Hippocampal formation (tissue), 2 donors: ENCODE measurements around the gene ATRNL1.

ENCODE experiments used
- DNase-seq, 2 donors: peaks; one replicate each; lab custom pipeline; 2025; lab: John Stamatoyannopoulos, UW

Gene ATRNL1

DNA sequence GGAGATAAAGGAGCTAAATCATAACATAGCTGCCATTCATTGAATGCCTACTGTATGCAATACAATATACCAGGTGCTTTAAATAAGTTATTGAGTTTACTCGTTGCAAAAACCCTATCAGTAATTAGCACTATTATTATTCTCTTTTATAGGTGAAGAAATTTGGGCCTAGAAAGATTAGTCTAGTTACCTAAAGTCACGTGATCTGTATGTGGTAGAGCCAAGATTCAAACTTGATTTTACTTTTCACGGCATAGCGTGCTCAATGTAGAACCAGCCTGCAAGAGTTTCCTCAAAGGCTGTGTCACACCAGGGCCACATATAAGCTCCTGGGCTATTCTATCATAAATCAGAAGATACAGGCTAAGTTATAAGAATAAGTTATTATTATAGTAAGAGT lies 740.0 kb downstream of the ATRNL1 start:
- DNase-seq, result no peak

GRCh38 chr10:115844591-115844990 lies 751.4 kb downstream of the ATRNL1 start:
- no peak for DNase-seq

- DNase-seq, result no peak
Measured at GRCh38 chr10:115845921-115846320, 752.8 kb downstream of the ATRNL1 start.

DNA sequence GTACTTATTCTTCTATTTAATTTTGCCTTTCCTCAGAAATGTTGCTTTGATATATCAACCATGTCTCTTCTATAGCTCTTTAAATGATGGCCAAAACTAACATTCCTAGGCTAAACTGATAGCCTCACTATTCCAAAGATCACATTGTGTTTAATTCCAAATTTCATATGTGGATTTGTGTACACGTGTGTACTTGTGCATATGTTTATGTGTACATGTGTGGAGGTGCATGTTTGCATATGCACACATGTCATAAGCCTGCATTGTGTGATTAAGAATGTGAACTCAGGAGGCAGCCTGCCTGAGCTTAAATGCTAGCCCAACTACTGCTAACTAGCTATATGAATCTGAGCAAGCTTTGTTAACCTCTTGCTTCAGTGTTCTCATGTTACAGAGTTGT lies 753.4 kb downstream of the ATRNL1 start:
- DNase-seq, result no peak

- DNase-seq, result no peak
Measured at GRCh38 chr10:115849197-115849596, 756.0 kb downstream of the ATRNL1 start.

DNA sequence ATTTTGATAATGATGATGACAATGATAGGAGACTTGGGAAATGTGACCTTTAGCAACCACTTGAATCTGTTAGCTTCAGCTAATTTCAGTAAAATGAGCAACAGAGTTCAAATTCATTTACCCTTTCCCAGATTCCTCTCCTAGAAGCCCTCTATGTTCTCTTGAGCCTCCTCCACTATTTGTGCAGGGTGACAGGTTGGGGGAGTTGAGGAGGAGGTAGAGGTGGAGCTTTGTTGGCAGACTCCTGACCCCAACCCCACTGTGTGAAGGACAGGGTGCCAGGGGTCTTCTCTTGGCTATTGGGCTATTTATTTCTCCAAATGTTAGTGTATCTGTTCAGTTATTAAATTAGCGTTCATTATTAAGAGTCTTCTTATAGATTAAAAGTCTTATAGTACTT lies 757.5 kb downstream of the ATRNL1 start:
- no peak for DNase-seq

- no peak for DNase-seq
Measured at GRCh38 chr10:115851695-115852094, 758.5 kb downstream of the ATRNL1 start.

GRCh38 chr10:115854740-115855435 lies 761.7 kb downstream of the ATRNL1 start:
- DNase-seq, result no peak

GRCh38 chr10:115856580-115856979 lies 763.4 kb downstream of the ATRNL1 start:
- DNase-seq, result no peak

DNA sequence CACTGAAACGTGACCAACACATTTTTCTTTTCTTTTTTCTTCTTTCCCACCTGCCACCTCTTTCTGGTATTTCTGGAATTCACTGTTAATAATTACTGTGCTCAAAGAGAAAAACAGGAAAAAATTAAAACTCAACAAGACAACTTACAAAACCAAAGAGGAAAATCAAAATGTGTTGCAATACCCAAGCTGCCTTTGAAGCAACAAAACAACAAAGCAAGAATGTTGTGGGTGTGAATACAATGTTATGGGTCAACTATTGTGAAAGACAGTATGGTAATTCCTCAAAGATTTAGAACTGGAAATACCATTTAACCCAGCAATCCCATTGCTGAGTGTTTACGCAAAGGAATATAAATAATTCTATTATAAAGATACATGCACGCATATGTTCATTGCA lies 764.7 kb downstream of the ATRNL1 start:
- no peak for DNase-seq

GRCh38 chr10:115860182-115861107 lies 767.3 kb downstream of the ATRNL1 start:
- no peak for DNase-seq

DNA sequence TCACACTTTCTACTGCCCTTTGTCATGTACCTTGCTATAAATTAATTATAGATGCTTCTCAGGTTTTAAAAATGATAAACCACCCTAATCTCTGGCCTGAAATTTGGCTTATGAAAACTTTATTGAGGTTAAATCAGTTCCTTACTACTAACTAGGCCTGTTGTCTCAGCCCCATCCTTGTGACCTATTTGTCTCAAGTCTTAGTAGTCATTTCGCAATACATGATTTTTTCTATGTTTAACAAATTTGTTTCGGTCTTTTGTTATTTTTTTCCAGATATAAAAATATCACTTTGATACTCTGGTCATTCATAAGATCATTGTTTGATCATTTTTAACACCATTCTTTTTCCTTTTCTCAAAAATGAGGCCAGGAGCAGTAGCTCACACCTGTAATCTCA lies 768.3 kb downstream of the ATRNL1 start:
- no peak for DNase-seq

GRCh38 chr10:115861864-115862263 lies 768.7 kb downstream of the ATRNL1 start:
- no peak for DNase-seq

GRCh38 chr10:115866174-115866573 lies 773.0 kb downstream of the ATRNL1 start:
- DNase-seq, result no peak

- no peak for DNase-seq
Measured at GRCh38 chr10:115866691-115867090, 773.5 kb downstream of the ATRNL1 start.

- DNase-seq, result no peak
Measured at GRCh38 chr10:115867305-115867704, 774.1 kb downstream of the ATRNL1 start.

- no peak for DNase-seq
Measured at GRCh38 chr10:115871855-115872254, 778.7 kb downstream of the ATRNL1 start.

DNA sequence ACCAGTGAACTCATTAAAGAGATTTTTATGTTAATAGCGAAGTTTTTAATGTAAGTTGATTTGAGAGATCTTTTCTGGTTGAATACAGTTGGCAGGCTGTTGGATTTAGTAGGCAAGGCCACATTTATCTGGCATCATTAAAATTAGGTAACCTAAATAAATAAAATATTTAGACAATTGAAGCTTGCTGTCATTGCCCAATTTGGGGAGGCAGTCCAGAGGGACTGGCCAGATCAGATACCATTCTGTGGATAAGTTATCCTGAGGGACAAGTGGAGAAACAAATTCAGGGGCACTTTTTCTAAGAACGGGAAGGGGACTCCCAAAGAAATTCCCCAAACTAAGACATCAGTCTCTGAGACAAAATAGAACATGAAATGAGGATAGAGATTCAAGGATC lies 782.0 kb downstream of the ATRNL1 start:
- DNase-seq, result no peak

DNA sequence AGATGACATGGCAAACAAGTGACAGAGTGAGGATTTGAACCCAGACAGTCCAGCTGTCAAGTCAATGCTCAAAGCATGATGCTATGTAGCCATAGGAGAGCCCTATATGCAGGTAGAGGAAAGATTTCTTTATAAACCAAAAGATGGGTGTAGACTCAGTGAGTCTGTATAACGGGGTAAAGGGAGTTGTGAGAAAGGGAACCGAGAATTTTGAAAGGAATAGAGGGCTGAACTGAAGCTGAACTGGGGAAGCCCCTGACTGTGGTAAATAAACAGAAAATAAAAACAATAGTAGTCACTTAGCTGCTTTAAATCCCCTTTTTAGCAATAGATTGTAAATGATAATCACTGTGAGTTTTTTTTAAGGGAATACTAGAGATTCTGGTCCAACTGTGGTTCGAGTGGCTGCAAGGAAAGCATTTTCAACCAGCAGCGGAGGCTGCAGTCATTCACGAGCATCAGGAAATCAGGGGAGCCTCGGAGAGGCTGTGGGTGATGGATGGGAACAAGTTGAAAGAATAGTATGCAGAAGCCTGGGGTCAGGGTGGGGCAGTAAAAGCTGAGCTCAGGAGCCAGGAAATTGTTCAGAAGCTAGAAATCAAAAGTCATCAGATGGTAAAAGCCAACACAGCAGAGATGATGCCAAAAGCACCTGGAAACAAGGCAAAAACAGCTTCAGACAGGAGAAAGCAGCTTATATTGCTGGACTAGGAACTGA lies 786.4 kb downstream of the ATRNL1 start:
- DNase-seq, result no peak

GRCh38 chr10:115882021-115882420 lies 788.9 kb downstream of the ATRNL1 start:
- no peak for DNase-seq

- no peak for DNase-seq
Measured at GRCh38 chr10:115883372-115883771, 790.2 kb downstream of the ATRNL1 start.

- no peak for DNase-seq
Measured at GRCh38 chr10:115884331-115884730, 791.2 kb downstream of the ATRNL1 start.

DNA sequence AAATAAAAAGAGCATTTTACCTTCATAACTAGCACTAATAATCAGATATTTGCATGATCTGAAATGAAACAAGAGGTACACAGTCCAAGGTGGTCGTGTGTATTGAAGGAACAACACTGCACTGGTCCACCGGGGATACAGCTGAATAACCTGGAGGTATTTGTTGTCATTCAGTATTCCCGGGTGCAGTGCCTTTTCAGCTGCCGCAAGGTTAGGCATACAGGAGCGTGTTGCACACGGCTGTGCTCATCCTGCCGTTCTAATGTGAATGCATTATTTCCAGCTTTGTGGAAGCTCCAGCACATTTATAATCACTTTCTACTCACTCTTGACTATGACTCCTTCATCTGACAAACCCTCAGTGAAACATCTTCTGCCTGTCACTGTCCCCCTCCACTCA lies 802.0 kb downstream of the ATRNL1 start:
- DNase-seq, result no peak
